ENCODE measurements around the gene ERC2. TPM values are rescaled to one million over a fixed set of nuclear protein-coding genes. Genes with fewer than 3 reads are reported as not detected.

Gene ERC2
- total and polyA plus RNA-seq, 2 of the 13 experiments (the other 11 are each of a cell fraction or from before 2014, with no cell fraction given): 0.16 to 0.22 TPM

DNA sequence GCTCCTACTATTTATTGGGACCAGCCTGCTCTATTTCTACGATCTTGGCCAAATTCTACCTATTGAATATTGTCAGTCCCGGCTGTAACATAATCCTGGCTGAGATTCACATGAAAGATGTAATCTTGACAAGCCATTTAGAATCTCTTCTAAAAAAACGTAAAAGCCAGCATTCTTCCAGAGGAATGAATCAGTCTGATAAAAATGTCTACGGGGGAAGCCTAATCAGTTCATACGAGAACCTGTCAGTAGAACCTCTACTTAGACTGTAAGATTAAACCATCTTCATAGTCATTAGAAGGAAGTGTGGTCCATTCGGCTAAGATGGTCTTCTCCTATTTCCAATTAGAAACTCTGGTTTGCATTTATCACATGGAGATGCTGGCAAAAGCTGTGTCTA is 833.9 kb downstream of the ERC2 start (continued):
- TF ChIP-seq, protein P1, sequence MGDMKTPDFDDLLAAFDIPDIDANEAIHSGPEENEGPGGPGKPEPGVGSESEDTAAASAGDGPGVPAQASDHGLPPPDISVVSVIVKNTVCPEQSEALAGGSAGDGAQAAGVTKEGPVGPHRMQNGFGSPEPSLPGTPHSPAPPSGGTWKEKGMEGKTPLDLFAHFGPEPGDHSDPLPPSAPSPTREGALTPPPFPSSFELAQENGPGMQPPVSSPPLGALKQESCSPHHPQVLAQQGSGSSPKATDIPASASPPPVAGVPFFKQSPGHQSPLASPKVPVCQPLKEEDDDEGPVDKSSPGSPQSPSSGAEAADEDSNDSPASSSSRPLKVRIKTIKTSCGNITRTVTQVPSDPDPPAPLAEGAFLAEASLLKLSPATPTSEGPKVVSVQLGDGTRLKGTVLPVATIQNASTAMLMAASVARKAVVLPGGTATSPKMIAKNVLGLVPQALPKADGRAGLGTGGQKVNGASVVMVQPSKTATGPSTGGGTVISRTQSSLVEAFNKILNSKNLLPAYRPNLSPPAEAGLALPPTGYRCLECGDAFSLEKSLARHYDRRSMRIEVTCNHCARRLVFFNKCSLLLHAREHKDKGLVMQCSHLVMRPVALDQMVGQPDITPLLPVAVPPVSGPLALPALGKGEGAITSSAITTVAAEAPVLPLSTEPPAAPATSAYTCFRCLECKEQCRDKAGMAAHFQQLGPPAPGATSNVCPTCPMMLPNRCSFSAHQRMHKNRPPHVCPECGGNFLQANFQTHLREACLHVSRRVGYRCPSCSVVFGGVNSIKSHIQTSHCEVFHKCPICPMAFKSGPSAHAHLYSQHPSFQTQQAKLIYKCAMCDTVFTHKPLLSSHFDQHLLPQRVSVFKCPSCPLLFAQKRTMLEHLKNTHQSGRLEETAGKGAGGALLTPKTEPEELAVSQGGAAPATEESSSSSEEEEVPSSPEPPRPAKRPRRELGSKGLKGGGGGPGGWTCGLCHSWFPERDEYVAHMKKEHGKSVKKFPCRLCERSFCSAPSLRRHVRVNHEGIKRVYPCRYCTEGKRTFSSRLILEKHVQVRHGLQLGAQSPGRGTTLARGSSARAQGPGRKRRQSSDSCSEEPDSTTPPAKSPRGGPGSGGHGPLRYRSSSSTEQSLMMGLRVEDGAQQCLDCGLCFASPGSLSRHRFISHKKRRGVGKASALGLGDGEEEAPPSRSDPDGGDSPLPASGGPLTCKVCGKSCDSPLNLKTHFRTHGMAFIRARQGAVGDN (CRISPR knock-in tag; IDR thresholded peaks at IDR 0.05): no peak
- TF ChIP-seq ZKSCAN8 (CRISPR knock-in tag; IDR thresholded peaks at IDR 0.05; ENCODE audit: borderline replicate concordance) (no peak), KLF6 (CRISPR knock-in tag; IDR thresholded peaks at IDR 0.05) (no peak), RFXANK (CRISPR knock-in tag; IDR thresholded peaks at IDR 0.05) (no peak), MXI1 (IDR thresholded peaks at IDR 0.05; ENCODE audit: borderline replicate concordance, low read depth, low read length) (no peak), PHF20 (CRISPR knock-in tag; IDR thresholded peaks at IDR 0.05) (no peak), ZNF510 (CRISPR knock-in tag; IDR thresholded peaks at IDR 0.05; ENCODE audit: low read depth) (no peak)
- TF ChIP-seq, protein P2, sequence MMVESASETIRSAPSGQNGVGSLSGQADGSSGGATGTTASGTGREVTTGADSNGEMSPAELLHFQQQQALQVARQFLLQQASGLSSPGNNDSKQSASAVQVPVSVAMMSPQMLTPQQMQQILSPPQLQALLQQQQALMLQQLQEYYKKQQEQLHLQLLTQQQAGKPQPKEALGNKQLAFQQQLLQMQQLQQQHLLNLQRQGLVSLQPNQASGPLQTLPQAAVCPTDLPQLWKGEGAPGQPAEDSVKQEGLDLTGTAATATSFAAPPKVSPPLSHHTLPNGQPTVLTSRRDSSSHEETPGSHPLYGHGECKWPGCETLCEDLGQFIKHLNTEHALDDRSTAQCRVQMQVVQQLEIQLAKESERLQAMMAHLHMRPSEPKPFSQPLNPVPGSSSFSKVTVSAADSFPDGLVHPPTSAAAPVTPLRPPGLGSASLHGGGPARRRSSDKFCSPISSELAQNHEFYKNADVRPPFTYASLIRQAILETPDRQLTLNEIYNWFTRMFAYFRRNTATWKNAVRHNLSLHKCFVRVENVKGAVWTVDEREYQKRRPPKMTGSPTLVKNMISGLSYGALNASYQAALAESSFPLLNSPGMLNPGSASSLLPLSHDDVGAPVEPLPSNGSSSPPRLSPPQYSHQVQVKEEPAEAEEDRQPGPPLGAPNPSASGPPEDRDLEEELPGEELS (CRISPR knock-in tag; IDR thresholded peaks at IDR 0.05): no peak
- TF ChIP-seq, protein P3, sequence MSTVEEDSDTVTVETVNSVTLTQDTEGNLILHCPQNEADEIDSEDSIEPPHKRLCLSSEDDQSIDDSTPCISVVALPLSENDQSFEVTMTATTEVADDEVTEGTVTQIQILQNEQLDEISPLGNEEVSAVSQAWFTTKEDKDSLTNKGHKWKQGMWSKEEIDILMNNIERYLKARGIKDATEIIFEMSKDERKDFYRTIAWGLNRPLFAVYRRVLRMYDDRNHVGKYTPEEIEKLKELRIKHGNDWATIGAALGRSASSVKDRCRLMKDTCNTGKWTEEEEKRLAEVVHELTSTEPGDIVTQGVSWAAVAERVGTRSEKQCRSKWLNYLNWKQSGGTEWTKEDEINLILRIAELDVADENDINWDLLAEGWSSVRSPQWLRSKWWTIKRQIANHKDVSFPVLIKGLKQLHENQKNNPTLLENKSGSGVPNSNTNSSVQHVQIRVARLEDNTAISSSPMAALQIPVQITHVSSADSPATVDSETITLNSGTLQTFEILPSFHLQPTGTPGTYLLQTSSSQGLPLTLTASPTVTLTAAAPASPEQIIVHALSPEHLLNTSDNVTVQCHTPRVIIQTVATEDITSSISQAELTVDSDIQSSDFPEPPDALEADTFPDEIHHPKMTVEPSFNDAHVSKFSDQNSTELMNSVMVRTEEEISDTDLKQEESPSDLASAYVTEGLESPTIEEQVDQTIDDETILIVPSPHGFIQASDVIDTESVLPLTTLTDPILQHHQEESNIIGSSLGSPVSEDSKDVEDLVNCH (CRISPR knock-in tag; IDR thresholded peaks at IDR 0.05): no peak
